Measurements from ENCODE around the gene FGF11. TPM values are rescaled to one million over a fixed set of nuclear protein-coding genes. Genes with fewer than 3 reads are reported as not detected.

Gene FGF11
- total and polyA plus RNA-seq, 2 of the 13 experiments (the other 11 are each of a cell fraction or from before 2014, with no cell fraction given) = 0.20 to 7.6 TPM

DNA sequence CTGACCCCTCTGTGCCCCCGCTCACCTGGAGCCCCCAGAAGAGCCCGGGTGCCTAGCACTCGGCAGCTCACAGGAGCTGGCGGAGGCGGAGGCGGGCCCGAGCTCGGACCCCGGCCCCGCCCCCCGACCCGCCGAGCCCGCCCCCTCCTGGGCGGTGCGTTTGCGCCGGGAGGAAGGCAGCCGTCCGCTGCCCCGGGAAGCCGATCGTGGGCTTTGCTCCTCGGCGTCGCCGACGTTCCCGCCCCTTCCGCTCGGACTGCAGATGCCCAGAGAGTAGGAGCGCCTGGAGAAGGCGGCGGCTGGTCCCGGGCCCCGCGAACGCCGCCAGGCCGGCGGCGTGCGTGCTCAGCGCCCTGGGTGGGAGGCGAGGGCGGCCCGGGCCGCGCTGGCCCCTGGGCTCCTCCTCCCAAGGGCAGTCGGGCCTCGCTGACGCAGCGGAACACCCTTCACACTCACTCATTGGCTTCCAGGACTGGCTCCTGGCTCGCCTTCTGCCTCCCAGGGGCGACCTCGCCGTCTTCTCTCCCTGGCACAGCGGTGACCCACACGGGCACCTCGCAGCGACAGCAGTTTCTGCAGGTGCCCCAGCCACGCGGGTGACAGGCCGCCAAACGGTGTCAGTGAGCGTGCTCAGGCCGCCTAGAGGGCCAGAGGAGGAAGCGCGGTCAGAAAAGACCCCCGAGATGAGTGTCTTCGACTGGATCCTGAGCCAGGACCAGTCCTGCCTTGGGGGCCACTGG is 44.7 kb upstream of the FGF11 start, which contains the start of gene PLSCR3 (continued):
- TF ChIP-seq, protein P1, sequence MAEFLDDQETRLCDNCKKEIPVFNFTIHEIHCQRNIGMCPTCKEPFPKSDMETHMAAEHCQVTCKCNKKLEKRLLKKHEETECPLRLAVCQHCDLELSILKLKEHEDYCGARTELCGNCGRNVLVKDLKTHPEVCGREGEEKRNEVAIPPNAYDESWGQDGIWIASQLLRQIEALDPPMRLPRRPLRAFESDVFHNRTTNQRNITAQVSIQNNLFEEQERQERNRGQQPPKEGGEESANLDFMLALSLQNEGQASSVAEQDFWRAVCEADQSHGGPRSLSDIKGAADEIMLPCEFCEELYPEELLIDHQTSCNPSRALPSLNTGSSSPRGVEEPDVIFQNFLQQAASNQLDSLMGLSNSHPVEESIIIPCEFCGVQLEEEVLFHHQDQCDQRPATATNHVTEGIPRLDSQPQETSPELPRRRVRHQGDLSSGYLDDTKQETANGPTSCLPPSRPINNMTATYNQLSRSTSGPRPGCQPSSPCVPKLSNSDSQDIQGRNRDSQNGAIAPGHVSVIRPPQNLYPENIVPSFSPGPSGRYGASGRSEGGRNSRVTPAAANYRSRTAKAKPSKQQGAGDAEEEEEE (CRISPR knock-in tag; IDR thresholded peaks at IDR 0.05; ENCODE audit: borderline replicate concordance) = no peak
- TF ChIP-seq ZNF331 (CRISPR knock-in tag; IDR thresholded peaks at IDR 0.05) (peak; percentile 36), CHCHD3 (CRISPR knock-in tag; IDR thresholded peaks at IDR 0.05) (no peak; the same call in 1 of the 2 replicates), ZFP36L2 (CRISPR knock-in tag; IDR thresholded peaks at IDR 0.05) (no peak), ZNF20 (CRISPR knock-in tag; IDR thresholded peaks at IDR 0.05) (no peak), MTF2 (CRISPR knock-in tag; IDR thresholded peaks at IDR 0.05; ENCODE audit: borderline replicate concordance) (no peak), TBP (CRISPR knock-in tag; IDR thresholded peaks at IDR 0.05) (no peak), PAX8 (CRISPR knock-in tag; IDR thresholded peaks at IDR 0.05; ENCODE audit: borderline replicate concordance) (0 out of 2 replicates have a peak, but pooled peaks have one; percentile 15), YEATS2 (CRISPR knock-in tag; IDR thresholded peaks at IDR 0.05; ENCODE audit: borderline replicate concordance) (peak; percentile 46; the same call in 1 of the 2 replicates), HNRNPL (IDR thresholded peaks at IDR 0.05; ENCODE audit: low read depth, low read length) (peak; percentile 95), RELA (CRISPR knock-in tag; IDR thresholded peaks at IDR 0.05) (no peak), CEBPB (IDR thresholded peaks at IDR 0.05; ENCODE audit: borderline replicate concordance, low read depth, low read length) (peak; percentile 6; the same call in 1 of the 2 replicates), SP1 (IDR thresholded peaks at IDR 0.05) (no peak), SP1 (CRISPR knock-in tag; IDR thresholded peaks at IDR 0.05) (peak; percentile 53; the same call in 1 of the 2 replicates), ATM (IDR thresholded peaks at IDR 0.05; ENCODE audit: borderline replicate concordance) (no peak), SAFB2 (CRISPR knock-in tag; IDR thresholded peaks at IDR 0.05; ENCODE audit: borderline replicate concordance, low read depth) (no peak), FOXO1 (CRISPR knock-in tag; IDR thresholded peaks at IDR 0.05) (no peak; the same call in 1 of the 2 replicates)
- TF ChIP-seq, protein P2, sequence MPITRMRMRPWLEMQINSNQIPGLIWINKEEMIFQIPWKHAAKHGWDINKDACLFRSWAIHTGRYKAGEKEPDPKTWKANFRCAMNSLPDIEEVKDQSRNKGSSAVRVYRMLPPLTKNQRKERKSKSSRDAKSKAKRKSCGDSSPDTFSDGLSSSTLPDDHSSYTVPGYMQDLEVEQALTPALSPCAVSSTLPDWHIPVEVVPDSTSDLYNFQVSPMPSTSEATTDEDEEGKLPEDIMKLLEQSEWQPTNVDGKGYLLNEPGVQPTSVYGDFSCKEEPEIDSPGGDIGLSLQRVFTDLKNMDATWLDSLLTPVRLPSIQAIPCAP (CRISPR knock-in tag; IDR thresholded peaks at IDR 0.05; ENCODE audit: low read depth) = no peak
- TF ChIP-seq, protein P3, sequence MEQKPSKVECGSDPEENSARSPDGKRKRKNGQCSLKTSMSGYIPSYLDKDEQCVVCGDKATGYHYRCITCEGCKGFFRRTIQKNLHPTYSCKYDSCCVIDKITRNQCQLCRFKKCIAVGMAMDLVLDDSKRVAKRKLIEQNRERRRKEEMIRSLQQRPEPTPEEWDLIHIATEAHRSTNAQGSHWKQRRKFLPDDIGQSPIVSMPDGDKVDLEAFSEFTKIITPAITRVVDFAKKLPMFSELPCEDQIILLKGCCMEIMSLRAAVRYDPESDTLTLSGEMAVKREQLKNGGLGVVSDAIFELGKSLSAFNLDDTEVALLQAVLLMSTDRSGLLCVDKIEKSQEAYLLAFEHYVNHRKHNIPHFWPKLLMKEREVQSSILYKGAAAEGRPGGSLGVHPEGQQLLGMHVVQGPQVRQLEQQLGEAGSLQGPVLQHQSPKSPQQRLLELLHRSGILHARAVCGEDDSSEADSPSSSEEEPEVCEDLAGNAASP (CRISPR knock-in tag; IDR thresholded peaks at IDR 0.05; ENCODE audit: borderline replicate concordance) = peak; percentile 37; the same call in 1 of the 2 replicates
- TF ChIP-seq, protein P4, sequence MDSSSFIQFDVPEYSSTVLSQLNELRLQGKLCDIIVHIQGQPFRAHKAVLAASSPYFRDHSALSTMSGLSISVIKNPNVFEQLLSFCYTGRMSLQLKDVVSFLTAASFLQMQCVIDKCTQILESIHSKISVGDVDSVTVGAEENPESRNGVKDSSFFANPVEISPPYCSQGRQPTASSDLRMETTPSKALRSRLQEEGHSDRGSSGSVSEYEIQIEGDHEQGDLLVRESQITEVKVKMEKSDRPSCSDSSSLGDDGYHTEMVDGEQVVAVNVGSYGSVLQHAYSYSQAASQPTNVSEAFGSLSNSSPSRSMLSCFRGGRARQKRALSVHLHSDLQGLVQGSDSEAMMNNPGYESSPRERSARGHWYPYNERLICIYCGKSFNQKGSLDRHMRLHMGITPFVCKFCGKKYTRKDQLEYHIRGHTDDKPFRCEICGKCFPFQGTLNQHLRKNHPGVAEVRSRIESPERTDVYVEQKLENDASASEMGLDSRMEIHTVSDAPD (CRISPR knock-in tag; IDR thresholded peaks at IDR 0.05) = 0 out of 2 replicates have a peak, but pooled peaks have one; percentile 33
- TF ChIP-seq, protein P5, sequence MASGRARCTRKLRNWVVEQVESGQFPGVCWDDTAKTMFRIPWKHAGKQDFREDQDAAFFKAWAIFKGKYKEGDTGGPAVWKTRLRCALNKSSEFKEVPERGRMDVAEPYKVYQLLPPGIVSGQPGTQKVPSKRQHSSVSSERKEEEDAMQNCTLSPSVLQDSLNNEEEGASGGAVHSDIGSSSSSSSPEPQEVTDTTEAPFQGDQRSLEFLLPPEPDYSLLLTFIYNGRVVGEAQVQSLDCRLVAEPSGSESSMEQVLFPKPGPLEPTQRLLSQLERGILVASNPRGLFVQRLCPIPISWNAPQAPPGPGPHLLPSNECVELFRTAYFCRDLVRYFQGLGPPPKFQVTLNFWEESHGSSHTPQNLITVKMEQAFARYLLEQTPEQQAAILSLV (CRISPR knock-in tag; IDR thresholded peaks at IDR 0.05; ENCODE audit: borderline replicate concordance) = no peak

Measured in HepG2 (cell line).